ENCODE results near the gene PFKFB2.
"Not testable (repeated sequence)": the region's sequence is repeated elsewhere in the genome, so short reads cannot be mapped to it uniquely, and the experiment has no call there.

Gene PFKFB2

GRCh38 chr1:207041397-207041796, 11.7 kb upstream of the PFKFB2 start:
- not testable (repeated sequence) for H3K27ac ChIP-seq (ENCODE audit: low read length, poor library complexity, severe bottlenecking); H3K4me1 ChIP-seq (ENCODE audit: control insufficient read depth, insufficient read depth, low read depth, low read length); H4K8ac ChIP-seq (ENCODE audit: low read length); H2BK5ac ChIP-seq (ENCODE audit: low read depth, low read length, poor library complexity, severe bottlenecking); H3K4me3 ChIP-seq (ENCODE audit: insufficient read depth in 1 of 2, low read depth in 1 of 2, low read length in 2 of 2); H2BK15ac ChIP-seq (ENCODE audit: low read depth, poor library complexity, severe bottlenecking); H3K9ac ChIP-seq (ENCODE audit: low read length); H4K91ac ChIP-seq (ENCODE audit: low read length); H3K9me3 ChIP-seq (ENCODE audit: control insufficient read depth, low read length); H2BK12ac ChIP-seq (ENCODE audit: low read length in 2 of 2); H3K4me2 ChIP-seq (ENCODE audit: low read length, poor library complexity, severe bottlenecking); H3K4ac ChIP-seq (ENCODE audit: low read depth in 1 of 2, low read length in 2 of 2); H2AK5ac ChIP-seq (ENCODE audit: low read length, severe bottlenecking); H2BK120ac ChIP-seq (ENCODE audit: low read depth, low read length); H3K23ac ChIP-seq (ENCODE audit: low read length in 2 of 2); H2AFZ ChIP-seq (ENCODE audit: low read depth, low read length); H3K18ac ChIP-seq (ENCODE audit: low read depth in 1 of 2, low read length in 2 of 2); H3K27me3 ChIP-seq (ENCODE audit: control insufficient read depth in 1 of 2, insufficient read depth in 1 of 2, low read length in 2 of 2); H3K14ac ChIP-seq (ENCODE audit: low read length in 2 of 2); H3K79me1 ChIP-seq (replicated peaks; ENCODE audit: low read length, poor library complexity, severe bottlenecking); DNase-seq
- peaks cover 0 to 28% of the 10 kb centered on the region in 2 experiments for H3K36me3 ChIP-seq (ENCODE audit: control insufficient read depth in 1 of 2, insufficient read depth in 2 of 2, low read depth in 1 of 2, low read length in 2 of 2)
- 100% methylated on average over 1 of the region's 2 CpGs for WGBS

- Histone ChIP-seq H3K9me3 (ENCODE audit: control insufficient read depth, low read length) (no peaks in the 10 kb centered on the region), H3K36me3 (ENCODE audit: control insufficient read depth in 1 of 2, insufficient read depth in 2 of 2, low read depth in 1 of 2, low read length in 2 of 2) (peaks cover 2 to 59% of the 10 kb centered on the region in 2 experiments), H3K14ac (ENCODE audit: low read length in 2 of 2) (no peak overlapping the region), H3K4ac (ENCODE audit: low read depth in 1 of 2, low read length in 2 of 2) (no peak overlapping the region), H3K18ac (ENCODE audit: low read depth in 1 of 2, low read length in 2 of 2) (no peak overlapping the region), H4K91ac (ENCODE audit: low read length) (no peak overlapping the region), H3K27ac (ENCODE audit: low read length, poor library complexity, severe bottlenecking) (no peak overlapping the region), H2AFZ (ENCODE audit: low read depth, low read length) (no peak overlapping the region), H3K4me2 (ENCODE audit: low read length, poor library complexity, severe bottlenecking) (no peak overlapping the region), H3K79me1 (replicated peaks; ENCODE audit: low read length, poor library complexity, severe bottlenecking) (no peaks in the 10 kb centered on the region), H2BK120ac (ENCODE audit: low read depth, low read length) (no peak overlapping the region), H3K27me3 (ENCODE audit: control insufficient read depth in 1 of 2, insufficient read depth in 1 of 2, low read length in 2 of 2) (no peaks in the 10 kb centered on the region), H3K4me1 (ENCODE audit: control insufficient read depth, insufficient read depth, low read depth, low read length) (peaks cover 2% of the 10 kb centered on the region), H3K23ac (ENCODE audit: low read length in 2 of 2) (no peak overlapping the region), H2AK5ac (ENCODE audit: low read length, severe bottlenecking) (no peak overlapping the region), H2BK12ac (ENCODE audit: low read length in 2 of 2) (no peak overlapping the region), H3K4me3 (ENCODE audit: insufficient read depth in 1 of 2, low read depth in 1 of 2, low read length in 2 of 2) (no peak overlapping the region), H2BK15ac (ENCODE audit: low read depth, poor library complexity, severe bottlenecking) (no peak overlapping the region), H3K9ac (ENCODE audit: low read length) (no peak overlapping the region), H2BK5ac (ENCODE audit: low read depth, low read length, poor library complexity, severe bottlenecking) (no peak overlapping the region), H4K8ac (ENCODE audit: low read length) (no peak overlapping the region)
- 96% methylated on average over 1 of the region's 2 CpGs for WGBS
- DNase-seq, result no peak
Observed at GRCh38 chr1:207045453-207045852, 7.6 kb upstream of the PFKFB2 start.

GRCh38 chr1:207047505-207047904, 5.6 kb upstream of the PFKFB2 start:
- H4K91ac ChIP-seq (ENCODE audit: low read length), result no peak overlapping the region
- peaks cover 6% of the 10 kb centered on the region for H3K4me1 ChIP-seq (ENCODE audit: control insufficient read depth, insufficient read depth, low read depth, low read length)
- no peak overlapping the region for H3K27ac ChIP-seq (ENCODE audit: low read length, poor library complexity, severe bottlenecking)
- H3K18ac ChIP-seq (ENCODE audit: low read depth in 1 of 2, low read length in 2 of 2), result no peak overlapping the region
- no peak overlapping the region for H3K4me2 ChIP-seq (ENCODE audit: low read length, poor library complexity, severe bottlenecking)
- no peak overlapping the region for H2AK5ac ChIP-seq (ENCODE audit: low read length, severe bottlenecking)
- H3K27me3 ChIP-seq (ENCODE audit: control insufficient read depth in 1 of 2, insufficient read depth in 1 of 2, low read length in 2 of 2), result no peaks in the 10 kb centered on the region
- WGBS, result 100% methylated on average over 1 of the region's 1 CpG
- H3K9me3 ChIP-seq (ENCODE audit: control insufficient read depth, low read length), result no peaks in the 10 kb centered on the region
- peak overlapping the region in 1 of 2 experiments; percentile 0 for H3K4me3 ChIP-seq (ENCODE audit: insufficient read depth in 1 of 2, low read depth in 1 of 2, low read length in 2 of 2)
- H2BK120ac ChIP-seq (ENCODE audit: low read depth, low read length), result no peak overlapping the region
- no peak overlapping the region for H3K4ac ChIP-seq (ENCODE audit: low read depth in 1 of 2, low read length in 2 of 2)
- H3K14ac ChIP-seq (ENCODE audit: low read length in 2 of 2), result no peak overlapping the region
- H2AFZ ChIP-seq (ENCODE audit: low read depth, low read length), result no peak overlapping the region
- H3K9ac ChIP-seq (ENCODE audit: low read length), result peak overlapping the region; percentile 63
- no peak overlapping the region for H2BK12ac ChIP-seq (ENCODE audit: low read length in 2 of 2)
- H2BK5ac ChIP-seq (ENCODE audit: low read depth, low read length, poor library complexity, severe bottlenecking), result no peak overlapping the region
- H3K79me1 ChIP-seq (replicated peaks; ENCODE audit: low read length, poor library complexity, severe bottlenecking), result no peaks in the 10 kb centered on the region
- no peak overlapping the region for H3K23ac ChIP-seq (ENCODE audit: low read length in 2 of 2)
- no peak overlapping the region for H4K8ac ChIP-seq (ENCODE audit: low read length)
- peaks cover 2 to 59% of the 10 kb centered on the region in 2 experiments for H3K36me3 ChIP-seq (ENCODE audit: control insufficient read depth in 1 of 2, insufficient read depth in 2 of 2, low read depth in 1 of 2, low read length in 2 of 2)
- no peak overlapping the region for H2BK15ac ChIP-seq (ENCODE audit: low read depth, poor library complexity, severe bottlenecking)
- no peak for DNase-seq

GRCh38 chr1:207048041-207048440, 5.0 kb upstream of the PFKFB2 start:
- H2BK5ac ChIP-seq (ENCODE audit: low read depth, low read length, poor library complexity, severe bottlenecking), result no peak overlapping the region
- no peak overlapping the region for H4K91ac ChIP-seq (ENCODE audit: low read length)
- H3K9me3 ChIP-seq (ENCODE audit: control insufficient read depth, low read length), result no peaks in the 10 kb centered on the region
- H2AK5ac ChIP-seq (ENCODE audit: low read length, severe bottlenecking), result no peak overlapping the region
- no peak overlapping the region for H4K8ac ChIP-seq (ENCODE audit: low read length)
- DNase-seq, result no peak
- H3K4ac ChIP-seq (ENCODE audit: low read depth in 1 of 2, low read length in 2 of 2), result no peak overlapping the region
- H2BK120ac ChIP-seq (ENCODE audit: low read depth, low read length), result no peak overlapping the region
- H3K14ac ChIP-seq (ENCODE audit: low read length in 2 of 2), result no peak overlapping the region
- H3K23ac ChIP-seq (ENCODE audit: low read length in 2 of 2), result no peak overlapping the region
- H3K4me1 ChIP-seq (ENCODE audit: control insufficient read depth, insufficient read depth, low read depth, low read length), result peaks cover 6% of the 10 kb centered on the region
- no peaks in the 10 kb centered on the region for H3K27me3 ChIP-seq (ENCODE audit: control insufficient read depth in 1 of 2, insufficient read depth in 1 of 2, low read length in 2 of 2)
- H2BK12ac ChIP-seq (ENCODE audit: low read length in 2 of 2), result no peak overlapping the region
- H3K36me3 ChIP-seq (ENCODE audit: control insufficient read depth in 1 of 2, insufficient read depth in 2 of 2, low read depth in 1 of 2, low read length in 2 of 2), result peaks cover 2 to 58% of the 10 kb centered on the region in 2 experiments
- no peaks in the 10 kb centered on the region for H3K79me1 ChIP-seq (replicated peaks; ENCODE audit: low read length, poor library complexity, severe bottlenecking)
- H3K27ac ChIP-seq (ENCODE audit: low read length, poor library complexity, severe bottlenecking), result no peak overlapping the region
- H2BK15ac ChIP-seq (ENCODE audit: low read depth, poor library complexity, severe bottlenecking), result no peak overlapping the region
- WGBS, result 98% methylated on average over 5 of the region's 6 CpGs
- no peak overlapping the region for H3K18ac ChIP-seq (ENCODE audit: low read depth in 1 of 2, low read length in 2 of 2)
- H3K9ac ChIP-seq (ENCODE audit: low read length), result peak overlapping the region; percentile 63
- no peak overlapping the region for H2AFZ ChIP-seq (ENCODE audit: low read depth, low read length)
- no peak overlapping the region for H3K4me2 ChIP-seq (ENCODE audit: low read length, poor library complexity, severe bottlenecking)
- H3K4me3 ChIP-seq (ENCODE audit: insufficient read depth in 1 of 2, low read depth in 1 of 2, low read length in 2 of 2), result peak overlapping the region in 1 of 2 experiments; percentile 0
